Measurements from ENCODE around the gene NYAP1.

Gene NYAP1

GRCh38 chr7:100478958-100479660 is 4.6 kb upstream of the NYAP1 start, which contains the start of gene TSC22D4:
TSS of gene TSC22D4 (minus strand) at chr7:100479214. CDS start at chr7:100478038, 1,176 bp downstream.
- TF ChIP-seq, protein P1, sequence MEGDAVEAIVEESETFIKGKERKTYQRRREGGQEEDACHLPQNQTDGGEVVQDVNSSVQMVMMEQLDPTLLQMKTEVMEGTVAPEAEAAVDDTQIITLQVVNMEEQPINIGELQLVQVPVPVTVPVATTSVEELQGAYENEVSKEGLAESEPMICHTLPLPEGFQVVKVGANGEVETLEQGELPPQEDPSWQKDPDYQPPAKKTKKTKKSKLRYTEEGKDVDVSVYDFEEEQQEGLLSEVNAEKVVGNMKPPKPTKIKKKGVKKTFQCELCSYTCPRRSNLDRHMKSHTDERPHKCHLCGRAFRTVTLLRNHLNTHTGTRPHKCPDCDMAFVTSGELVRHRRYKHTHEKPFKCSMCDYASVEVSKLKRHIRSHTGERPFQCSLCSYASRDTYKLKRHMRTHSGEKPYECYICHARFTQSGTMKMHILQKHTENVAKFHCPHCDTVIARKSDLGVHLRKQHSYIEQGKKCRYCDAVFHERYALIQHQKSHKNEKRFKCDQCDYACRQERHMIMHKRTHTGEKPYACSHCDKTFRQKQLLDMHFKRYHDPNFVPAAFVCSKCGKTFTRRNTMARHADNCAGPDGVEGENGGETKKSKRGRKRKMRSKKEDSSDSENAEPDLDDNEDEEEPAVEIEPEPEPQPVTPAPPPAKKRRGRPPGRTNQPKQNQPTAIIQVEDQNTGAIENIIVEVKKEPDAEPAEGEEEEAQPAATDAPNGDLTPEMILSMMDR (conservative IDR thresholded peaks at IDR 0.05; ENCODE audit: control insufficient read depth, insufficient read depth, low read depth, low read length), result no peak
- H3K4me3 ChIP-seq (ENCODE audit: control insufficient read depth, low read depth, low read length), result peak within 1 kb of the TSS; percentile 92
- peak; percentile 92 for DNase-seq (ENCODE audit: low read depth)

- H3K4me3 ChIP-seq (ENCODE audit: control insufficient read depth, low read depth, low read length), result no peak overlapping the region
- no peak for DNase-seq (ENCODE audit: low read depth)
- TF ChIP-seq, protein P1 (conservative IDR thresholded peaks at IDR 0.05; ENCODE audit: control insufficient read depth, insufficient read depth, low read depth, low read length), result no peak
Measured at GRCh38 chr7:100481466-100481865, 2.3 kb upstream of the NYAP1 start.

DNA sequence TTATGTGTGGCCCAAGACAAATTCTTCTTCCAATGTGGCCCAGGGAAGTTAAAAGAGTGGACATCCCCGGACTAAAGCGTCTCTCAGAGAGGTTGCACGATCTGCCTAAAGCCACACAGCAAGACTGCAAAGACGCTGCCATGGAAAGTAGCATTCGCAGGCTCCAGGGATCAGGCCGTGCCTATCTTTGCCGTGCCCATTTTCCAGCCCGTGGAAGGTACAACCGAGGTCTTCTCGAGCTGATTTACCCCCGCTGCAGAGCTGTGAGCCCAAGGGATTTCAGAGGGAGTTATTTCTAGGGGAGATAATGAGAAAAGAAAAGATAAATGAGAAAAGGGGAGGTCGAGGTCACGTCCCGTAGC is 1.0 kb upstream of the NYAP1 start:
- H3K4me3 ChIP-seq (ENCODE audit: control insufficient read depth, low read depth, low read length), result peak overlapping the region; percentile 50
- TF ChIP-seq, protein P1 (conservative IDR thresholded peaks at IDR 0.05; ENCODE audit: control insufficient read depth, insufficient read depth, low read depth, low read length), result no peak
- DNase-seq (ENCODE audit: low read depth), result no peak

- peak overlapping the region; percentile 50 for H3K4me3 ChIP-seq (ENCODE audit: control insufficient read depth, low read depth, low read length)
- no peak for DNase-seq (ENCODE audit: low read depth)
- TF ChIP-seq, protein P1 (conservative IDR thresholded peaks at IDR 0.05; ENCODE audit: control insufficient read depth, insufficient read depth, low read depth, low read length), result peak; percentile 37
Measured at GRCh38 chr7:100483090-100483721, 521 bp upstream of the NYAP1 start.

- TF ChIP-seq, protein P1 (conservative IDR thresholded peaks at IDR 0.05; ENCODE audit: control insufficient read depth, insufficient read depth, low read depth, low read length), result no peak
- H3K4me3 ChIP-seq (ENCODE audit: control insufficient read depth, low read depth, low read length), result no peak overlapping the region
- DNase-seq (ENCODE audit: low read depth), result no peak
Measured at GRCh38 chr7:100484673-100485045, 932 bp downstream of the NYAP1 start.

- no peak overlapping the region for H3K4me3 ChIP-seq (ENCODE audit: control insufficient read depth, low read depth, low read length)
- TF ChIP-seq, protein P1 (conservative IDR thresholded peaks at IDR 0.05; ENCODE audit: control insufficient read depth, insufficient read depth, low read depth, low read length), result no peak
- peak; percentile 47 for DNase-seq (ENCODE audit: low read depth)
Measured at GRCh38 chr7:100485471-100485876, 1.7 kb downstream of the NYAP1 start.
